NCI-H1694 treated with DMSO at 0.1 percent for 48 hours (cell line): ENCODE measurements around the gene SLC35F3.

Experiments used
- DNase-seq: peaks from one replicate; lab custom pipeline; 2025; lab: John Stamatoyannopoulos, UW

Gene SLC35F3

DNA sequence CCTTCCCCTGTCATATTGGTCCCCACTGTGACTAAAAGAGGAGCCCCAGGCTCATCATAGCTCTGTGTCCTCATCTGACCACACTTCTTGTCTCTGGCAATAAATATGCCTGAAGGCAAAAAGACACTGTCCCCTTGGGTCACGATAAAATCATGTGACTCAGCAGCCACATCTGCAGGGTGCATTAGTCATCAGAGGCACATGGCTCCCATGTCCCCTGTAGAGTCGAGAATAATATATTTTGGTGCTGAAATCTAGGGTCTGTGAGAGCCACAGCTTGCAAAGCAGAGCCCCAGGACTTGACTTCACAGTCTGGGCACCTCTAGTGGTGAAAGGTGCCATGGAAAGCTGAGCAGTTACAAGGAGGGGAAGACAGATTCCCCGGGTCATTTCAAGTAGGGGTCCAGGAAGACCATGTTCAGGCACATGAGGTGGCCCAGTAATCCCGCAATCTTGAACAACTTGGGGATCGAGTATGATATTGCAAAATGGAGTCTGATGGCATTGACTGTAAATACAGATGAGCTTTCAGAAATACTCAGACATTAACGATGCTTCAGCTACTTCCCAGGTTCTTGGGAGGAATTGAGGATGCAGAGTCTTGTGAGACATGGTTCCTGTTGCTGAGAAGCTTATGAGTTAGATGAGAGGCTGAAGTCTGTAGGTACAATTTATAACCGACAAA, 68.6 kb downstream of the SLC35F3 start:
- no peak for DNase-seq

DNA sequence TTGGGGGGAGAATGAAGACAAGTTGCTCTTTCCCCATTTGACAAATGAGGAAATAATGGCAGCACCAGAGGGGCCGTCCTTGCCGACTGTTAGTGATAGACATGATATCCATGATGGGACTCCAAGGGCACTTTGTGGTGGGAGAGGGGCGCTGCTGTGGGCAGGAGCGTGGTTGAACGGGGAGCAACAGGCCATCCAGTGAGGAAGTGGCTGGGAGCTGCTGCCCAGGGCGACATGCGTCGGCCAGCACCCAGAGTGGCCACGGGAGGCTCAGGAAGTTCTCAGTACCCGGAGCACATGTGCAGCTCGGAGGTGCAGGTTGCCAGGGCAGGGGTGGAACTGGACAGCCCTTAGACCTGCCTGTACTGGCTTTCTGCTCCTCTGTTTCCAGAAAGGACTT, 71.0 kb downstream of the SLC35F3 start:
- DNase-seq = no peak

DNA sequence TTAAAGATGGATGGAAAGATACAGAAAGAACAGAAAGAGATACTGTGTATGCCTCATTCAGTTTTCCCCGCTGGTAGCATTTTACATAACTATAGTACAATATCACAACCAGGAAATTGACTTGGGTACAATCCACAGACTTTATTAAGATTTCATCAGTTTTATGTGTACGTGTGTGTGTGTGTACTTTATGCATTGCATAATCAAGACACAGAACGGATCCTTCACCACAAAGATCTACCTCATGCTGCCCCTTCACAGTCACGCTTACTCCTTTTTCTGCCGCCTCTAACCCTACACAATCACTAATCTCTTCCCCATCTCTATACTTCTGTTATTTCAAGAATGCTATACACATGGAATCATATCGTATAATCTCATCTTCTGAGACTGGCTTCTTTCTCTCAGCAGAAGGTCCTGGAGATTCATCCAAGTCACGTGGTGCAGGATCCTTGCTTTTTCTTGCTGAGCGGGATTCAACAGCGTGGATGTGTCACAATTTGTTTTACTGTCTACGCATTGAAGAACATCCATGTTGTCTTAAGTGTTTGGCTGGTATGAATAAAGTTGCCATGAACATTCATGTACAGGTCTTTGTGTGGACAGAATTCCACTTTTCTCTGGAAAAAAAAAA, 76.7 kb downstream of the SLC35F3 start:
- DNase-seq = no peak

DNA sequence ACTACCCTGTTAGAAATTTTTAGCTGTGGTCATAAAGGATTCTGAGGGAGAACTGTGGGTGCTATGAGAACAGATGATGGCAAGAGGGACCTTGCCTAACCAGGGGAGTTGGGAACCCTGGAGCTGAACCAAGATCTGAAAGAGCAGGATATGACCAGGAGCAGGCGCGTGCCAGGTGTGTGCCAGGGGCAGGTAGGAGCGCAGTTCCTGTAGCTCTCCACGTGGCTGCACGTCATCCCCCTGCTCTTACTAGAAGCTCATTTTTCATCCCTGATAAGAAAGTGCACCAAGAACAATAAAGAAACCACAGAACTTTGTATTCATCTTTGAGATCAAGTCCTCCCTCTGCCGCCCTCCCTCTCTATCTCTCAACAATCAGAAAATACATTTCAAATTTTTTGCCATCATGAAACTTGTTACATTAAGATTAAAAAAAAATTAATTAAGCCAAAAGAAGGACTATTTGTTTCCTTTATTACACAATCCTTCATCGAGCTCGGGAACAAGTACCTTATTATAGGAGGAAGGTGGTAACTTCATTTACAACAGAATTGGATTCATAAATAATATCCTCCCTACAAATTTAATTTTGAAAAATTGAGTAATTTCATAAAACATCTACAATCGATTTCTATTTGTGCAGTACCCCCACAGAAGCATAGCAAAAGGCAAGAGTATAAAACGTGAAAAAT, 78.5 kb downstream of the SLC35F3 start:
- DNase-seq = no peak

DNA sequence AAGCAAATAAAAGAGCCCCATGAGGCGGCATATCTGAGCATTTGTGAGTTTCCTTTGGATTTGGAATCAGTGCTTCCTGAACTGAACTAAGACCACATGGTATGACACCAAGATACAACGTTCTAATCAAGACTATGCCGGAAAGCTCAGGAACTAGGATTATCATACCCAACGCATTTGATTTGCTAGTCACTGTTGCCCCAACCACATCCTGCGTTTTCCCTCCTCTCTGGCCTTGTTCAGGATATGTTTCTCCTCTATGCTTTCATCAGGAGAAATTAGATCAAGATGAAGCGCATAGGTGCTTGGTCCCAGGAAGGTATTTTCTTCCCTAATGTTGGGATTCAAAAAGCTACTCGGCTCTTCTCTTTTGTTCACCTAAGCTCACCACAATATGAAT, 79.3 kb downstream of the SLC35F3 start:
- no peak for DNase-seq

DNA sequence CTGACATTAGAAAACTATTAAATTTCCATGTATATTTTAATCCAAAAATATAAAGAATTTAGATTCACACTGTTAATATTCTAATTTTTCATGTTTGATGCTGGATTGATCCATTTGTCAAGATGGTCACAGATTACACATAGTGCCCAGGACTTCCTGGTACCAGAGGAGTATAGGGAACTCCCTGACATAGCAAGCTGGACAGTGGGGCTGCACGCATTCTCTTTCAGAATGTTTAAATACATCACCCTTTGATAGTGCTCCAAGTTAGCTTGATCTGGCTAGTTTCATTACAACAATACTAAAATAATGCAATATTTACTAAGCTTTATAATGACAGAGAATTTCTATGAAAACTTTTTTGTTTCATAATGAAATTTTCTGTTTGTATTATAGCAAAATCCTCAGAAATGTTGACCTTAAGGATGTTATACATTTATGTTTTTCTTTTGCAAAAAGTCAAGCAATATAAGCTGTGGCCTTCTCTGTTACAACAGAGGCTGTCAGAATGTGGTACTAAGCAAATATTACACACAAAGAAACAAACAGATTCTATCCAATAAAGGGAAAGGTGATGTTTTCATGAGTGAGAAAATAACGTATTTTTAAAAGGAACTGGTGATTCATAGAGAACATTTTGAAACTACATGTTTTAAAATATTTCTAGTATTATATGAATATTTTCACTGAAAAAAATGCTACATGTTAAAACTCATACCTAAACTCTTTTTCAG, 84.7 kb downstream of the SLC35F3 start:
- no peak for DNase-seq

DNA sequence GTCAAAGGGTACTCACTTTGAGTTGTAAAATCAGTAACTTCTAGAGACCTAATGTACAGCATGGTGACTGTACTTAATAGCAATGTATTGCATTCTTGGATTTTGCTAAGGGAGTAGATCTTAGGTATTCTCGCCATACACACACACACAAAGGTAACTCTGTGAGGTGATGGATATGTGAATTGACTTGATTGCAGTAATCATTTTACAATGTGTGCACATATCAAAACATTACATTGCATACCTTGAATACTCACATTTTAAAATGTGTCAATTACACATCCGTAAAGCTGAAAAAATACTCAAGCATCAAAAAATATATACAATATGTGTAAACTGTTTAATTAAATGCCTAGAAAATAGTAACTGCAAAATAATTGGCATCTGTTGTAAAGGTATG, 86.0 kb downstream of the SLC35F3 start:
- DNase-seq = no peak

DNA sequence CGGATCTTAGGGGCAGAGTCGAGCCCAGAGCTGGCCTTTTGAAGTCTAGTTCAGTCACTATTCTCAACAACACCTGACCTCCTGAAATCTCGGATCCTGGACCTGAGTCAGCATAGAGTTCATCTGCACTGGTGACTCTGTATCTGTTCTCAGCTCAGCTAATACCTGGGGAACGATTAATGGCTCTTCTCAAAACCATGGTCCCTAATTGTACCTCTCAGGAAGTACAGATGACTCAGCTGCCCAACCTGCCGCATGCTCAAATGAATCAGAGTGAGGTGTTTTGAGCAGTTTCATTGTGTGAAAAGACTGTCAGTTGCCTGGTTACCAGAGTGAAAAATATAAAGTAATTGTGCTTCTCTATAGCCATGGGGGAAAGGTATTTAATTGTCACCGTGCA, 89.2 kb downstream of the SLC35F3 start:
- DNase-seq = no peak

DNA sequence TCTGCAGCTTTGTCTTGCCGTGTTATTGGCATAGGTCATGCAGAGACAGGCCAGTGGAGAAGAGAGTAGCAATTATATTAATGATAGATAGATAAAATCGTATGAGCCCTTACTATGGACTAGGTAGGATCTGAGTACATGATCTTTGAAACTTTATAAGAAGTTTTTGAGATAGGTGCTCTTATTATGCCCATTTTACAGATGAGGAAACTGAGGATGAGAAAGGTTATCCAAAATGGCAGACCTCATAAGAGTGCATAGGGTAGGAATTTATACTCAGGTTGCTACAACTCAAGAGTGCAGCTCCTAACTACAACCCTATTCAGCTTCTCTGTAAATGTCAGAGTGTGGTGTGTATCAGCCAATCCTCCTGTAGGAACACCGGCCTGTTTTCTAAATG, 89.6 kb downstream of the SLC35F3 start:
- no peak for DNase-seq

DNA sequence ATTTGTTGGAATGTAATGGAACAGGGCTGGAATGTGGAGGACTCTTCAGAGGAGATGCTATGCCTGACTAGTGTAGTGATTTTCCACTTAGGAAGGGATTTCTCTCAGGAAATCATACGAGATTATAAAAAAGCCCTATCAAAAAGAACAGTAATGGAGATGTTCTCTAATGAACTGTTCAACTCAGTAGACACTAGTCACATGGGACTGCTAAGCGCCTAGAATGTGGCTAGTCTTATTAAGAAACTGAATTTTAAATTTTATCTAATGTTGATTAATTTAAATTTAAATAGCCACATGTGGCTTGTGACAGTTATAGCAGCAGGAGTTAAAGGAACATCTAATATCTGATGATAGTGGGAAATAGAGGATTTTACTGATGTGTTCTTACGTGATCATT, 94.0 kb downstream of the SLC35F3 start:
- no peak for DNase-seq

DNA sequence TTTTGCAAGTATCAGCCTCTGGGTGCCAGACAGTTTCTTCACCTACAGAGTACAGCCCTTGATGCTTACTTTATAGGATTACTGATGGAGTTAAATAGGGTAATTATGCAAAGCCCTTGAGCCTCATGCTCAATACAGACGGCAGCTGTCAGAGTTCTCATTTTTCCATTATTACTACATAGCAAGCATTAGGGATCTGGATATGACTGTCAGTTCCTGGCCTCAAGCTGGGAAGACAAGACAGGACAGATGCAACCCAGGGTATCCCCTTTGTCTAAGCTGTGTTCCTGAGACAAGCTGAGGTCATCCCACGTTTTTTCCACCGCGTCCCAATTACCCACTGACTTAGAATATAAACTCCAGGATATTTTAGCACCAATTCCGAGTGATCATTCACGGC, 94.4 kb downstream of the SLC35F3 start:
- peak; percentile 7 for DNase-seq

DNA sequence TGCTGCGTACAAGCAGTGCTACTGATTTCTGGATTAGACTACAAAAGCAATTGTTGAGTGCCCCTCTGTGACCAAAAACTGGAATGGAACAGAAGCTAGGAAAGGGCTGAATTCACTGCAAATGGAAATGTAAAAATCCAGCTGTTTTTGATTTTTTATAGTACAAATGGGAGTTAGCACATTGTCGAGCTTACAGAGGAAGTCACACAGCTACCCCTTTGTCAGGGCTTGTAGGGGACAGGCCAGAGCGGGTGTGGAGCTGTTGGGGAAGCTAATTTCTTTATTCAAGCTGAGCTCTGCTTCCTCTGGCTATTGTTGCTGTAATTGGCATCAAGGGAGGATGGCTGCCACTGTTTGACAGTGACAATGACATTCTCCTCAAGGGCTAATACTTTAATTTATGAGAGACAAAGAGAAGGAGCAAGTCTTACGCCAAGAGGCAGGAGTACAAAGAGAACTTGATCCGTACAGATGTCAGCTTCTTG, 96.1 kb downstream of the SLC35F3 start:
- no peak for DNase-seq

DNA sequence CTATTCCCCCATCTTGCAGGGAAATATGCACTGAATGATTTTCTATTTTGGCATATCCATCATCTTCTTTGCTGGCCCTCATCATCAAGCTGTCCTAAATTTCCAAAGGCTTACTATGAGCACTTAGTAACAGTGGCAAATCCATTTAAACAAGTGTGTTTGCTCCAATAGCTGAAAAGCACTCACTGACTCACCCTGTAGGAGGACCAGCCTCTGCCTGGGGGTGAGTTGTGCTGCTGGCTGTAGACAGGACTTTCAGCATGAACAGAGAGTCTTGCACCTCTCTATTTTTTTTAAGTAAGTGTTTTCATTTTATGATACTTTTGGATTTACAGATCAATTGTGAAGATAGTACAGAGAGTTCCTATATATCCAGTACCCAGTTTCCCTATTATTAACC, 97.3 kb downstream of the SLC35F3 start:
- no peak for DNase-seq

DNA sequence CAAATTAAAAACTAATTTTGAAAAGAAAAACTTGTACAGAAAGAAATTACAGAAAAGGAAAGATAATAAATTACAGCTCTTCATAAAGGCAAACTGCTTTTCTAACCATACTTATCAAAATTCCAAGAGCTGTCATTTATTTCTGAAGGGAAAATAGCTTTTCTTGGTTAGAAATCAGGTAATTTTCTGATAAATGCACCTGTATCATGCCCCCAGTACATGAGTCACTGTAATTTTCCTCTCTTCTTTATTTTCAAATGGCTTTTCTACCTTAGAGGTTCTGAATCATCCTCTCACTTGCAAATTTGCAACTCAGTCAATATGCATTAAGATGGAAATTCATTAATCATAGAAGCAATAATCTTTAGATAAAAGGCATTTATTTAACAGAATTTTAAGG, 100.1 kb downstream of the SLC35F3 start:
- DNase-seq = no peak

DNA sequence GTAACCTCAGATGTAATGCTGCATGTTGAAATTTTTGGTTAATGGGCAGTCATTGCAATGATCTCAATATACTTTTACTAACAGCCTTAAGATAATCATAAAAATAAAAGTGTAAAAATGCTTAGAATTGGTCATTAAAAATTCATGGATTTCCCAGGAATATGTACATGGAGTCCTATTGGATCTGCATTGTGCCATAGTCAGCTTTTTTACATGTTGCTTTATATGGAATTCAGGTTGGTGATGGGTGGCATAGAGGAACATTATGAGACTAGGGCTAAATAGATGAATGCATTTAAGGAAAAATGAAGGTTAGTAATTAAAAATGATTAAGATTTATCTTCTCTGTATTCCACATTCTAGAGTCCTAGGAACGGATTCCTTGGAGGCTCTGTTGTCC, 103.2 kb downstream of the SLC35F3 start:
- no peak for DNase-seq

DNA sequence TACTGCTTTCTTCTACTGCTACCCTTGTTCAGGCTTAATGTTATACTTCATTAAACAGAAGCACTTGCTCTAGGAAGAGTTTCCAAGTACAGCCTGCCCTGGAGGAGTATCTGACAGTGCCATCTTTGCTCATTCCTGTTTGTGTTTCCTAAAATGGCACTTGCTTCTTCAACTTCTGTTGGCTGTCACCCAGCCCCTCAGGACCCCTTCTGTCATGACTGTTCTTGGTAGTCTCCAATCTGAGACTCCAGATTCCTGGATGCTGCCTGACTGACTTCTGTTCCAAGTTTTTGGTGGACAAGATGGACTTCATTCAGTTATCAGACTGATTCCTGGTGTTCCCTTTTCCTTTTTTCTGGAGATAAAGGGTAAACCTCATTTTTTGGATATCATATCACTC, 104.1 kb downstream of the SLC35F3 start:
- no peak for DNase-seq

DNA sequence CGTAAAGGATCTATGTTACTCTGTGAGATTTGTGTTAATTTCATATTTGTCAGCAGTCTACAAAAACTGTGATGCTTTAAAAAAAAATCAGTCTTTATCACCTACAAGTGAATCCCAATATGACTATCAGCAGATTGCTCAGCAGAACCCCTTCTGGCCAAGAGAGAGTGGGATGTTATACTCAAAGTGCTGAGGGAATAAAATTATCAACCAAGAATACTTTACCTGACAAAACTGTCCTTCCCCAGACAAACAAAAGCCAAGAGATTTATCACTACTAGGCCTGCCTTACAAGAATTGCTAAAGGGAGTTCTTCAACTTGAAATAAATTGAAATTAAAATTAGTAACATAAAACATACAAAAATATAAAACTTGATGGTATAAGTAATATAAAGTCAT, 105.2 kb downstream of the SLC35F3 start:
- no peak for DNase-seq

DNA sequence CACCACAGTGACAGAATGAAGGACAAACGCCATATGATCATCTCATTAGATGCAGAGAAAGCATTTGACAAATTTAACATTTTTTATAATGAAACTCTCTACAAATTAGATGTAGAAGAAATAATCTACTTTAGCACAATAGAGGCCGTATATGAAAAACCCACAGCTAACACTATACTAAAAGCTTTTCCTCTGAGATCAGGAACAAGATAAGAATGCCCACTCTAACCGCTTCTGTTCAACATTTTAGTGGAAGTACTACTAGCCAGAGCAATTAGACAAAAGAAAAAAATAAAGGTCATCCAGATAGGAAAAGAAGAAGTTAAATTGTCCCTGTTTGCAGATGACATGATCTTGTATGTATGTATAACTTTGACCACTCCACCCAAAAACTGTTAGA, 109.7 kb downstream of the SLC35F3 start:
- no peak for DNase-seq

DNA sequence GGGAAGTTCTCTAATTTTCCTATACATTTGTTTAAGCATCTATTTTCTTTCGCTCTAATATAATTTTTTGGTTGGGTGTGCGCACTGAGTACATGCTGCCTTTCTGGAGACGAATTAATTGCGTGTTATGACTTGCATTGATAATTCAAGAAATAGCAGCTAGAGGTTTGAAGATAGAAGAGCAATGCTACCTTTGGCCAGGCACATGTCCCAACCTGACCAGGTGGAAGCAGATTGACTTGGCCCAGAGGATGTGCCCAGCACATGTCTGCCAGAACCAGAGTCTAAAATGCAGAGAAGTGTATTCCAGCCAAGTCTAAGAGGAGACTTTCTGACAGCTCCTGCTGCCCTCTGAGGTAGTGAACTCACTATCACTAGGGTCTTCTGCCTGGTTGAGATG, 114.3 kb downstream of the SLC35F3 start:
- no peak for DNase-seq

DNA sequence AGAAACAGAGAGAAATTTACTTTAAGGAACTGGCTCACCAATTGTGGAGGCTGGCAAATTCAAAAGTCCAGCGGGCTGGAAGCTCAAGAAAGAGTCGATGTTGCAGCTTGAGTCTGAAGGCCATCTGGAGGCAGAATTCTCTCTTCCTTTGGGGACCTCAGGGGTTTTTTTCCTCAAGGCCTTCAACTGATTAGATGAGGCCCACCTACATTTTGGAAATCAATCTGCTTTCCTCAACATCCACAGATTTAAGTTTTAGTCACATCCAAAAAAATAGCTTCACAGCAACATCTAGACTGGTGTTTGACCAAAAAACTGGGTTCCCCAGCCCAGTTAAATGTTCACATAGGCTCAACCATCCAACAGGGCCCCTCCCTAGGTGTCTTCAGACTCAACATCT, 114.9 kb downstream of the SLC35F3 start:
- no peak for DNase-seq

DNA sequence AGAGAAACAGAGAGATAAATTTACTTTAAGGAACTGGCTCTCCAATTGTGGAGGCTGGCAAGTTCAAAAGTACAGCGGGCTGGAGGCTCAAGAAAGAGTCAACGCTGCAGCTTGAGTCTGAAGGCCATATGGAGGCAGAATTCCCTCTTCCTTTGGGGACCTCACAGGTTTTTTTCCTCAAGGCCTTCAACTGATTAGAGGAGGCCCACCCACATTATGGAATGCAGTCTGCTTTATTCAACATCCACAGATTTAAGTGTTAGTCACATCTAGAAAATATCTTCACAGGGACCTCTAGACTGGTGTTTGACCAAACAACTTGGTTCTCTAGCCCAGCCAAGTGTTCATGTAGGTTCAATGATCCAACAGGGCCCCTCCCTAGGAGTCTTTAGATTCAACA, 117.8 kb downstream of the SLC35F3 start:
- no peak for DNase-seq

DNA sequence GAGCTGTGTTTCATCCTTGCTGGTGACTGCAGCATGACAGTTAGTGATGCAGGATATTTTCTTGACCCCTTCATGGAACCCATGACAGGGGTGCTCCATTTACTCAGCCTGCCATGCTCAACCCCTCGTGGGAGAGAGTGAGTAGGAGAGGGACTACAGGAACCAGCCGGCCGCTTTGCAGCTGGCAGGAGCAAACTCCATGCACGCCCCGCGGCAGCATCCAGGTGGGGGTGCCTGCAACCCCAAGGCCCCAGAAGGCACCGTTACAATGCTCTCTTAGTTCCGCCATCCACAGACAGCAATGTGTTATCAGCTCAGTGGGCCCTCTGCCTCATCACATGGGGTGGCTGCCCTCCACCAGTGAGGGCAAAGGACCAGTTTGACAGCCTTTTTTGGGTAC, 135.1 kb downstream of the SLC35F3 start:
- DNase-seq = no peak
